HL-60 (cell line): ENCODE results near the gene LMAN1.

ENCODE experiments used
- POLR2AphosphoS5 ChIP-seq: IDR thresholded peaks from 2 replicates; pipeline ENCODE4 v1.6.1; 2012; ENCODE audit warnings: low read depth
- TF ChIP-seq, protein P1 (sequence below): IDR thresholded peaks from one replicate; pipeline ENCODE4 v1.5.1; 2011; ENCODE audit warnings: low read length, control low read depth, inconsistent platforms; ENCODE audit not compliant: insufficient read depth
- TF ChIP-seq, protein P2 (sequence below): IDR thresholded peaks from 2 replicates; pipeline ENCODE4 v1.6.1; 2012; ENCODE audit warnings: low read depth; ENCODE audit not compliant: insufficient replicate concordance

DNA sequence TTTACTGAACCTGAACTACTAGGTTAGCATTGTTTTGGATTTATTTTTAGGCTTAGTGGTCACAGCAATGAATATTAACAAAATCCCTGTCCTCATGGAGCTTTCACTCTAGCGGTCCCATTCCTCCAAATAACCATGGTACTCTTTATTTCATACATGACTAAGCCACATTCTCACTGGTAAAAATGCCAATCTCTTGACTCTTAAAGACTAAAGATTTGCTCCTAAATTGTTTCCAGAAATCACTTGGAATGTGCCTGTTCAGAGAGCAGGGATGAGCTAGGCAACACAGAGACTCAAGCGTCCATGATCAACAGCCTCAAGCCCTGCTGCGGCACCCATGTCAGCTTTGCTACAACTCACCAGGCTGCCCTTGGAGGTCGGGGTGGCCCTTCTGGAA, 13.5 kb downstream of the LMAN1 start:
- TF ChIP-seq POLR2AphosphoS5, result no peak
- TF ChIP-seq, protein P1, sequence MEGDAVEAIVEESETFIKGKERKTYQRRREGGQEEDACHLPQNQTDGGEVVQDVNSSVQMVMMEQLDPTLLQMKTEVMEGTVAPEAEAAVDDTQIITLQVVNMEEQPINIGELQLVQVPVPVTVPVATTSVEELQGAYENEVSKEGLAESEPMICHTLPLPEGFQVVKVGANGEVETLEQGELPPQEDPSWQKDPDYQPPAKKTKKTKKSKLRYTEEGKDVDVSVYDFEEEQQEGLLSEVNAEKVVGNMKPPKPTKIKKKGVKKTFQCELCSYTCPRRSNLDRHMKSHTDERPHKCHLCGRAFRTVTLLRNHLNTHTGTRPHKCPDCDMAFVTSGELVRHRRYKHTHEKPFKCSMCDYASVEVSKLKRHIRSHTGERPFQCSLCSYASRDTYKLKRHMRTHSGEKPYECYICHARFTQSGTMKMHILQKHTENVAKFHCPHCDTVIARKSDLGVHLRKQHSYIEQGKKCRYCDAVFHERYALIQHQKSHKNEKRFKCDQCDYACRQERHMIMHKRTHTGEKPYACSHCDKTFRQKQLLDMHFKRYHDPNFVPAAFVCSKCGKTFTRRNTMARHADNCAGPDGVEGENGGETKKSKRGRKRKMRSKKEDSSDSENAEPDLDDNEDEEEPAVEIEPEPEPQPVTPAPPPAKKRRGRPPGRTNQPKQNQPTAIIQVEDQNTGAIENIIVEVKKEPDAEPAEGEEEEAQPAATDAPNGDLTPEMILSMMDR, result no peak
- TF ChIP-seq, protein P2, sequence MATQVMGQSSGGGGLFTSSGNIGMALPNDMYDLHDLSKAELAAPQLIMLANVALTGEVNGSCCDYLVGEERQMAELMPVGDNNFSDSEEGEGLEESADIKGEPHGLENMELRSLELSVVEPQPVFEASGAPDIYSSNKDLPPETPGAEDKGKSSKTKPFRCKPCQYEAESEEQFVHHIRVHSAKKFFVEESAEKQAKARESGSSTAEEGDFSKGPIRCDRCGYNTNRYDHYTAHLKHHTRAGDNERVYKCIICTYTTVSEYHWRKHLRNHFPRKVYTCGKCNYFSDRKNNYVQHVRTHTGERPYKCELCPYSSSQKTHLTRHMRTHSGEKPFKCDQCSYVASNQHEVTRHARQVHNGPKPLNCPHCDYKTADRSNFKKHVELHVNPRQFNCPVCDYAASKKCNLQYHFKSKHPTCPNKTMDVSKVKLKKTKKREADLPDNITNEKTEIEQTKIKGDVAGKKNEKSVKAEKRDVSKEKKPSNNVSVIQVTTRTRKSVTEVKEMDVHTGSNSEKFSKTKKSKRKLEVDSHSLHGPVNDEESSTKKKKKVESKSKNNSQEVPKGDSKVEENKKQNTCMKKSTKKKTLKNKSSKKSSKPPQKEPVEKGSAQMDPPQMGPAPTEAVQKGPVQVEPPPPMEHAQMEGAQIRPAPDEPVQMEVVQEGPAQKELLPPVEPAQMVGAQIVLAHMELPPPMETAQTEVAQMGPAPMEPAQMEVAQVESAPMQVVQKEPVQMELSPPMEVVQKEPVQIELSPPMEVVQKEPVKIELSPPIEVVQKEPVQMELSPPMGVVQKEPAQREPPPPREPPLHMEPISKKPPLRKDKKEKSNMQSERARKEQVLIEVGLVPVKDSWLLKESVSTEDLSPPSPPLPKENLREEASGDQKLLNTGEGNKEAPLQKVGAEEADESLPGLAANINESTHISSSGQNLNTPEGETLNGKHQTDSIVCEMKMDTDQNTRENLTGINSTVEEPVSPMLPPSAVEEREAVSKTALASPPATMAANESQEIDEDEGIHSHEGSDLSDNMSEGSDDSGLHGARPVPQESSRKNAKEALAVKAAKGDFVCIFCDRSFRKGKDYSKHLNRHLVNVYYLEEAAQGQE, result no peak
